Activated naive CD4-positive, alpha-beta T cell treated with anti-CD3 and anti-CD28 coated beads, Interleukin-2, amount 50 U/mL, for 24 hours (primary cell): Measurements from ENCODE around the gene SEPTIN14.
"Not testable (repeated sequence)": the region's sequence is repeated elsewhere in the genome, so short reads cannot be mapped to it uniquely, and the experiment has no call there.

Experiments used
- H3K27ac Mint-ChIP-seq: one replicate; pipeline ENCODE4 v1.8.0; 2021; ENCODE audit warnings: mild to moderate bottlenecking, mixed read lengths
- H3K27me3 Mint-ChIP-seq: one replicate; pipeline ENCODE4 v1.8.0; 2021; ENCODE audit warnings: mixed read lengths
- H3K36me3 Mint-ChIP-seq: one replicate; pipeline ENCODE4 v1.8.0; 2021; ENCODE audit warnings: mixed read lengths
- H3K4me1 Mint-ChIP-seq: one replicate; pipeline ENCODE4 v1.8.0; 2021; ENCODE audit warnings: mixed read lengths
- H3K4me3 Mint-ChIP-seq: one replicate; pipeline ENCODE4 v1.8.0; 2021; ENCODE audit warnings: mild to moderate bottlenecking, mixed read lengths
- H3K9me3 Mint-ChIP-seq: one replicate; pipeline ENCODE4 v1.8.0; 2021; ENCODE audit warnings: mixed read lengths

The SEPTIN14 gene

GRCh38 chr7:55818686-55819085 lies 43.9 kb downstream of the SEPTIN14 start:
- Mint-ChIP-seq H3K4me3 (no peak overlapping the region), H3K27ac (no peak overlapping the region), H3K27me3 (peaks cover 11% of the 10 kb centered on the region), H3K9me3 (peaks cover 16% of the 10 kb centered on the region), H3K4me1 (no peaks in the 10 kb centered on the region), H3K36me3 (peaks cover 3% of the 10 kb centered on the region)

GRCh38 chr7:55797260-55797659 lies 65.3 kb downstream of the SEPTIN14 start:
- not testable (repeated sequence) for H3K4me1 Mint-ChIP-seq, H3K27me3 Mint-ChIP-seq, H3K4me3 Mint-ChIP-seq, H3K9me3 Mint-ChIP-seq, H3K27ac Mint-ChIP-seq, H3K36me3 Mint-ChIP-seq

- no peak overlapping the region for H3K27ac Mint-ChIP-seq
- H3K4me1 Mint-ChIP-seq, result no peaks in the 10 kb centered on the region
- H3K4me3 Mint-ChIP-seq, result no peak overlapping the region
- peaks cover 2% of the 10 kb centered on the region for H3K36me3 Mint-ChIP-seq
- H3K9me3 Mint-ChIP-seq, result no peaks in the 10 kb centered on the region
- H3K27me3 Mint-ChIP-seq, result no peaks in the 10 kb centered on the region
These were observed 68.0 kb downstream of the SEPTIN14 start for GRCh38 chr7:55794527-55794926.

GRCh38 chr7:55792048-55792447 lies 70.5 kb downstream of the SEPTIN14 start:
- Mint-ChIP-seq H3K27ac (no peak overlapping the region), H3K9me3 (no peaks in the 10 kb centered on the region), H3K36me3 (peaks cover under 1% of the 10 kb centered on the region), H3K4me1 (no peaks in the 10 kb centered on the region), H3K4me3 (no peak overlapping the region), H3K27me3 (no peaks in the 10 kb centered on the region)

GRCh38 chr7:55787796-55788195 lies 74.8 kb downstream of the SEPTIN14 start:
- Mint-ChIP-seq H3K27me3 (no peaks in the 10 kb centered on the region), H3K9me3 (no peaks in the 10 kb centered on the region), H3K36me3 (no peaks in the 10 kb centered on the region), H3K27ac (no peak overlapping the region), H3K4me3 (no peak overlapping the region), H3K4me1 (no peaks in the 10 kb centered on the region)

- H3K27me3 Mint-ChIP-seq, result no peaks in the 10 kb centered on the region
- H3K9me3 Mint-ChIP-seq, result no peaks in the 10 kb centered on the region
- no peak overlapping the region for H3K4me3 Mint-ChIP-seq
- no peak overlapping the region for H3K27ac Mint-ChIP-seq
- no peaks in the 10 kb centered on the region for H3K36me3 Mint-ChIP-seq
- no peaks in the 10 kb centered on the region for H3K4me1 Mint-ChIP-seq
These were observed 75.7 kb downstream of the SEPTIN14 start for GRCh38 chr7:55786901-55787300.

GRCh38 chr7:55785444-55785843 lies 77.1 kb downstream of the SEPTIN14 start:
- H3K9me3 Mint-ChIP-seq, H3K36me3 Mint-ChIP-seq, H3K4me1 Mint-ChIP-seq, H3K4me3 Mint-ChIP-seq, H3K27ac Mint-ChIP-seq, H3K27me3 Mint-ChIP-seq: not testable (repeated sequence)

- Mint-ChIP-seq H3K36me3 (no peaks in the 10 kb centered on the region), H3K4me1 (no peaks in the 10 kb centered on the region), H3K4me3 (no peak overlapping the region), H3K9me3 (no peaks in the 10 kb centered on the region), H3K27ac (no peak overlapping the region), H3K27me3 (no peaks in the 10 kb centered on the region)
These were observed 78.4 kb downstream of the SEPTIN14 start for GRCh38 chr7:55784151-55784550.

- no peaks in the 10 kb centered on the region for H3K4me1 Mint-ChIP-seq
- no peak overlapping the region for H3K27ac Mint-ChIP-seq
- H3K36me3 Mint-ChIP-seq, result no peaks in the 10 kb centered on the region
- no peak overlapping the region for H3K4me3 Mint-ChIP-seq
- H3K27me3 Mint-ChIP-seq, result no peaks in the 10 kb centered on the region
- no peaks in the 10 kb centered on the region for H3K9me3 Mint-ChIP-seq
These were observed 83.9 kb downstream of the SEPTIN14 start for GRCh38 chr7:55778631-55779030.

- Mint-ChIP-seq H3K27ac (no peak overlapping the region), H3K9me3 (no peaks in the 10 kb centered on the region), H3K4me3 (no peak overlapping the region), H3K4me1 (no peaks in the 10 kb centered on the region), H3K36me3 (no peaks in the 10 kb centered on the region), H3K27me3 (no peaks in the 10 kb centered on the region)
These were observed 86.4 kb downstream of the SEPTIN14 start for GRCh38 chr7:55776196-55776595.

GRCh38 chr7:55775051-55775420 lies 87.5 kb downstream of the SEPTIN14 start:
- Mint-ChIP-seq H3K36me3 (no peaks in the 10 kb centered on the region), H3K27ac (no peak overlapping the region), H3K9me3 (no peaks in the 10 kb centered on the region), H3K4me3 (no peak overlapping the region), H3K4me1 (no peaks in the 10 kb centered on the region), H3K27me3 (no peaks in the 10 kb centered on the region)

- Mint-ChIP-seq H3K4me1 (no peaks in the 10 kb centered on the region), H3K9me3 (no peaks in the 10 kb centered on the region), H3K27ac (no peak overlapping the region), H3K36me3 (no peaks in the 10 kb centered on the region), H3K4me3 (no peak overlapping the region), H3K27me3 (no peaks in the 10 kb centered on the region)
These were observed 88.1 kb downstream of the SEPTIN14 start for GRCh38 chr7:55774327-55775050.

GRCh38 chr7:55770778-55771177 lies 91.8 kb downstream of the SEPTIN14 start:
- Mint-ChIP-seq H3K27ac (no peak overlapping the region), H3K9me3 (no peaks in the 10 kb centered on the region), H3K27me3 (no peaks in the 10 kb centered on the region), H3K36me3 (no peaks in the 10 kb centered on the region), H3K4me1 (no peaks in the 10 kb centered on the region), H3K4me3 (no peak overlapping the region)

- not testable (repeated sequence) for H3K27ac Mint-ChIP-seq, H3K27me3 Mint-ChIP-seq, H3K4me1 Mint-ChIP-seq, H3K4me3 Mint-ChIP-seq, H3K9me3 Mint-ChIP-seq, H3K36me3 Mint-ChIP-seq
These were observed 109.2 kb downstream of the SEPTIN14 start for GRCh38 chr7:55753274-55753862.

- not testable (repeated sequence) for H3K27ac Mint-ChIP-seq, H3K27me3 Mint-ChIP-seq, H3K4me1 Mint-ChIP-seq, H3K36me3 Mint-ChIP-seq, H3K4me3 Mint-ChIP-seq, H3K9me3 Mint-ChIP-seq
These were observed 117.8 kb downstream of the SEPTIN14 start for GRCh38 chr7:55744706-55745105.
